Right atrium auricular region (tissue), 2 donors: Measurements from ENCODE around the gene MSL3B.

Experiments used
- DNase-seq: peaks from one replicate; pipeline ENCODE4 v3.0.0-alpha.2; 2019; ENCODE audit warnings: low spot score
- H3K27ac ChIP-seq, 2 donors: fragments of 200-600 bp; sonication (generic); 1 replicate in 1 of 2; 2 replicates in 1 of 2; pipeline ENCODE4 v1.5.1; 2016 to 2019
- H3K27me3 ChIP-seq, 2 donors: fragments of 200-600 bp; sonication (generic); one replicate each; pipeline versions ENCODE4 v1.5.1 to v1.6.0; 2017 to 2019
- H3K36me3 ChIP-seq: fragments of 200-600 bp; sonication (generic); one replicate; pipeline ENCODE4 v1.5.1; 2016
- H3K4me1 ChIP-seq, 2 donors: fragments of 200-600 bp; sonication (generic); one replicate each; pipeline versions ENCODE4 v1.5.1 to v1.6.0; 2017 to 2019
- H3K4me3 ChIP-seq, 2 donors: fragments of 200-600 bp; sonication (generic); 1 replicate in 1 of 2; 2 replicates in 1 of 2; pipeline ENCODE4 v1.5.1; 2017 to 2019; ENCODE audit warnings: mild to moderate bottlenecking in 1 of 2, moderate library complexity in 1 of 2
- H3K9me3 ChIP-seq, 2 donors: fragments of 200-600 bp; sonication (generic); one replicate each; pipeline ENCODE4 v1.5.1; 2019
- TF ChIP-seq, protein P1 (sequence below), 2 donors: fragments of 200-600 bp; sonication (generic); IDR thresholded peaks; one replicate each; pipeline ENCODE4 v1.5.1; 2019; ENCODE audit warnings: antibody characterized with exemption in 2 of 2

The MSL3B gene

DNA sequence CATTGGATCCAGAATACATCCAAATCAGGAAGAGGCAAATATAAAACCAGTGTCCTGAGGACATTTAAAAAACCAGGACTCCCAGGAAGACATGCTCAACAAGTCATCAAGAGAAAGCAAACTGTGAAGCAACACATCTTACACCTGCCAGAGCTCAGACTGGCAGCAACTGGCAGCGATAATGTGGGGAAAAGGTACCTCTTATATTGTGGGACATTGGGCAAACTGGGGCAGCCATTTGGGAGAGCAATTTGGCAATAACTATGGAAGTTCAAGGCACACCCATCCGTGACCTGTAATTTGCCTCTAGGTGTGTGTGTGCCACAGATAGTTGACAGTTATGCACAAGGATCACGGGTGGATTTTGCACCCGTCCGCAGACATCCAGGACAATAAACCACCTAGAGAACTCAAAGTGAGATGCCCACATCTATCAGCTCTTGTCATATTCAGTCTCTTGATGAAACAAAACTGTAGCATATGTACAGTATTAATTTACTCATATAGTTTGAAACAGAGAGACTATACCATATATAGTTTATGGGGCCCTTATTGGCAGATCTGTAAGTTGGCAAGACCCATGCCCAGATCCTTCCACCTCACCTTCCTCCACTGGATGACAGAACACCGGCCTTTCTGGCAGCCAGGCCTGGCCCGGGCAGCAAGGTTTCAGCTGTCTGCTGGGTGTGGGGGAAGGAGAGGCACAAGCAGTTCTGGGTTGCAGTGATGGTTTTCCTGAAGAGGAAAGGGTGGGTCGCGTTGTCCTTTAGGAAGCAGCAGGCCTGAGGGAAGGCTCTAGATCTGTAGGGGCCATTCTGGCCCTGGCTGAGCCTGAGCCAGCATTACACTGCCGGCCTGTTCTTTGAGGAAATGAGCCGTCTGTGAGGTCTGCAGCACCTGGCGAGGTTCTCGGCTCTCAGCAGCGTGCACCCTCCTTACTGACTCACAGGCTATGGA is 32.7 kb downstream of the MSL3B start:
- Histone ChIP-seq H3K36me3 (no peaks in the 10 kb centered on the region), H3K9me3 (no peaks in the 10 kb centered on the region), H3K27me3 (no peaks in the 10 kb centered on the region), H3K4me1 (no peaks in the 10 kb centered on the region), H3K27ac (no peak overlapping the region), H3K4me3 (no peak overlapping the region)
- TF ChIP-seq, protein P1, sequence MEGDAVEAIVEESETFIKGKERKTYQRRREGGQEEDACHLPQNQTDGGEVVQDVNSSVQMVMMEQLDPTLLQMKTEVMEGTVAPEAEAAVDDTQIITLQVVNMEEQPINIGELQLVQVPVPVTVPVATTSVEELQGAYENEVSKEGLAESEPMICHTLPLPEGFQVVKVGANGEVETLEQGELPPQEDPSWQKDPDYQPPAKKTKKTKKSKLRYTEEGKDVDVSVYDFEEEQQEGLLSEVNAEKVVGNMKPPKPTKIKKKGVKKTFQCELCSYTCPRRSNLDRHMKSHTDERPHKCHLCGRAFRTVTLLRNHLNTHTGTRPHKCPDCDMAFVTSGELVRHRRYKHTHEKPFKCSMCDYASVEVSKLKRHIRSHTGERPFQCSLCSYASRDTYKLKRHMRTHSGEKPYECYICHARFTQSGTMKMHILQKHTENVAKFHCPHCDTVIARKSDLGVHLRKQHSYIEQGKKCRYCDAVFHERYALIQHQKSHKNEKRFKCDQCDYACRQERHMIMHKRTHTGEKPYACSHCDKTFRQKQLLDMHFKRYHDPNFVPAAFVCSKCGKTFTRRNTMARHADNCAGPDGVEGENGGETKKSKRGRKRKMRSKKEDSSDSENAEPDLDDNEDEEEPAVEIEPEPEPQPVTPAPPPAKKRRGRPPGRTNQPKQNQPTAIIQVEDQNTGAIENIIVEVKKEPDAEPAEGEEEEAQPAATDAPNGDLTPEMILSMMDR (IDR thresholded peaks at IDR 0.05), result no peak
- DNase-seq, result no peak

DNA sequence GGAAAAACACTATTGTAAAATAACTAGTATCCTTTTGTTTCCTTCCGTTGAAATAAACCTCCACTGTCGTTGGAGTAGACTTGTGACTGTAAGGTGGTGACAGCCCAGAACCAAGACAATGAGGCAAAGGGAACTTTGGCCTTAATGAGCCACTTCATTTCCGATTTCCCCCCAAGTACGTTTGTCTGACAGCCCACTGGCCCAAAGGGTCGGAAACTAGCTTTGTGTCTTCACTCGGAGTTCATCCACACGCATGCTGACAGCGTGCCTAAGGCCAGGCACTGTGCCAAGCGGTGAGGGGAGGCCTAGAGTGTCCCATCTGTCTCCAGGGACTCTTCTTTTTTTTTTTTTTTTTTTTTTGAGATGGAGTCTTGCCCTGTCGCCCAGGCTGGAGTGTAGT is 34.8 kb downstream of the MSL3B start:
- Histone ChIP-seq H3K36me3 (no peaks in the 10 kb centered on the region), H3K4me3 (no peak overlapping the region), H3K27ac (no peak overlapping the region), H3K4me1 (no peaks in the 10 kb centered on the region), H3K9me3 (no peaks in the 10 kb centered on the region), H3K27me3 (no peaks in the 10 kb centered on the region)
- DNase-seq, result no peak
- TF ChIP-seq, protein P1 (IDR thresholded peaks at IDR 0.05), result no peak

GRCh38 chr2:233832869-233833311 is 35.3 kb downstream of the MSL3B start:
- no peaks in the 10 kb centered on the region for H3K9me3 ChIP-seq
- no peaks in the 10 kb centered on the region for H3K4me1 ChIP-seq
- no peaks in the 10 kb centered on the region for H3K27me3 ChIP-seq
- TF ChIP-seq, protein P1 (IDR thresholded peaks at IDR 0.05), result no peak
- no peak overlapping the region for H3K27ac ChIP-seq
- H3K36me3 ChIP-seq, result no peaks in the 10 kb centered on the region
- no peak overlapping the region for H3K4me3 ChIP-seq
- DNase-seq, result no peak

DNA sequence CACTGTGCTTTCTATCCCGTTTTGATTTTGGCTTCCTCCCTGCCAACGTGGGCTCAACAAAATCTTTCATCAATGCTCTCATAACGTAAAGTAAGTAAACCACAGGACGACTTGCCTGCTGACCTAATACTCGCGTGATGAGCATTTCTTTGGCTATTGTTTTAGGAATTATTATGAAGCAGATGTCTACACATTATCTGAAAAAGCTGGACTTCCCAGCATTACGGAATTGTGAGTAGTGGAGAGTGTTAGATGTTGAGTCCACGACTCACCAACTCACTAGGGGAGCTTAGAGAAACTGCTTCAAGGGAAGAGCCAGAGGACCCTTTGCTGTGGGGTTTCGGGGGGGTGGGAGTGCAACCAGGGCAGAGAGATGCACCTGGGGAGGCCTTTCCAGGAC is 35.8 kb downstream of the MSL3B start:
- no peaks in the 10 kb centered on the region for H3K27me3 ChIP-seq
- no peak for DNase-seq
- no peaks in the 10 kb centered on the region for H3K4me1 ChIP-seq
- no peaks in the 10 kb centered on the region for H3K36me3 ChIP-seq
- no peak overlapping the region for H3K4me3 ChIP-seq
- H3K9me3 ChIP-seq, result no peaks in the 10 kb centered on the region
- TF ChIP-seq, protein P1 (IDR thresholded peaks at IDR 0.05), result no peak
- no peak overlapping the region for H3K27ac ChIP-seq

- H3K4me3 ChIP-seq, result no peak overlapping the region
- no peaks in the 10 kb centered on the region for H3K4me1 ChIP-seq
- no peaks in the 10 kb centered on the region for H3K27me3 ChIP-seq
- DNase-seq, result no peak
- no peaks in the 10 kb centered on the region for H3K36me3 ChIP-seq
- H3K27ac ChIP-seq, result no peak overlapping the region
- TF ChIP-seq, protein P1 (IDR thresholded peaks at IDR 0.05), result no peak
- no peaks in the 10 kb centered on the region for H3K9me3 ChIP-seq
Observed at GRCh38 chr2:233831861-233832260, 36.3 kb downstream of the MSL3B start.
